HG03342 (cell line): ENCODE measurements around the gene ITGA5.
"Not testable (repeated sequence)": the region's sequence is repeated elsewhere in the genome, so short reads cannot be mapped to it uniquely, and the experiment has no call there.

Source experiments
- ATAC-seq: cut with Tn5 transposase; IDR thresholded peaks from one replicate; pipeline ENCODE4 v1.9.1; 2021; ENCODE audit warnings: mild to moderate bottlenecking, moderate library complexity; ENCODE audit not compliant: unreplicated experiment

The ITGA5 gene

GRCh38 chr12:54356228-54356627 lies 62.8 kb downstream of the ITGA5 start:
- ATAC-seq, result no peak

- no peak for ATAC-seq
Measured at GRCh38 chr12:54355104-54355815, 63.8 kb downstream of the ITGA5 start.

GRCh38 chr12:54354271-54354670 lies 64.8 kb downstream of the ITGA5 start:
- not testable (repeated sequence) for ATAC-seq

GRCh38 chr12:54352891-54353874 lies 65.9 kb downstream of the ITGA5 start:
- no peak for ATAC-seq

GRCh38 chr12:54352022-54352531 lies 67.0 kb downstream of the ITGA5 start:
- no peak for ATAC-seq

GRCh38 chr12:54351341-54351740 lies 67.7 kb downstream of the ITGA5 start:
- no peak for ATAC-seq

- ATAC-seq, result no peak
Measured at GRCh38 chr12:54350743-54351142, 68.3 kb downstream of the ITGA5 start.

GRCh38 chr12:54349679-54350078 lies 69.4 kb downstream of the ITGA5 start:
- no peak for ATAC-seq

GRCh38 chr12:54349036-54349435 lies 70.0 kb downstream of the ITGA5 start:
- no peak for ATAC-seq
